Measurements from ENCODE around the gene PRF1.

GRCh38 chr10:70551971-70552422 lies 50.5 kb downstream of the PRF1 start:
- TF ChIP-seq CTCF (IDR thresholded peaks at IDR 0.05) = no peak
- no peak for TF ChIP-seq POLR2A (IDR thresholded peaks at IDR 0.05)
